Midbrain (tissue), 1 donor: ENCODE data around the gene LY6G6C.

Source experiments
- DNase-seq: peaks from one replicate; lab custom pipeline; 2025; lab: John Stamatoyannopoulos, UW

Gene LY6G6C

GRCh38 chr6:31680226-31681134 lies 41.1 kb downstream of the LY6G6C start, which contains the start of gene LY6G5C:
TSS of gene LY6G5C (minus strand) at chr6:31681067. CDS start at chr6:31680373, 694 bp downstream.
- DNase-seq: peak; percentile 73

GRCh38 chr6:31677955-31678354 lies 43.6 kb downstream of the LY6G6C start:
- DNase-seq: no peak

- DNase-seq: no peak
These were observed 44.6 kb downstream of the LY6G6C start for GRCh38 chr6:31676904-31677303.

- no peak for DNase-seq
These were observed 45.1 kb downstream of the LY6G6C start for GRCh38 chr6:31676322-31676903.

- no peak for DNase-seq
These were observed 51.9 kb downstream of the LY6G6C start, which contains the start of gene LY6G5B for GRCh38 chr6:31669676-31670075. TSS of gene LY6G5B (plus strand) at chr6:31669976. CDS start at chr6:31670951, 975 bp downstream.
